Kidney capillary endothelial cell (primary cell): Measurements from ENCODE around the gene TENM4.
A peak's percentile ranks its signal among the peaks of the same experiment; 100 is the strongest.

Experiments used
- DNase-seq: peaks from one replicate; pipeline ENCODE4 v3.0.0-alpha.2; 2018; ENCODE audit warnings: low spot score

TENM4 gene

DNA sequence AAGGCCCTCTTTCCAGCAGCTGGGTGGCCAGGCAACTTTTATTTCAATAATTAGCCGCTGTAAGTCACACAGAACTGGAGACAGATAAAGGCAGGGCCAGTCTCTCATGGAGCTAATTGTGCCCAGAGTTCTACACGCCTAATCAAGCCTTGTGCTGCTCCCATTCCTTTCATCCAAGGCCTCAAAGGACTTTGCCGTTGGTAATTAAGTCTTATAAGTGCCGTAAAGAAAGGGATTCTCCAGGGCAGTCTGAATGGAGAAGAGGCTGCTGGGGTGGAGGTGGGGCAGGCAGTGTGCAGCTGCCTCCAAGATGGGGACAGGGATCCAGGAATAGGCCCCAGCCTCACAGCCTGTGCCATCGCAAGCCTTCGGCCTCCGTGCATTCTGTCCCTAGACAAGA, 357.9 kb downstream of the TENM4 start:
- no peak for DNase-seq

DNA sequence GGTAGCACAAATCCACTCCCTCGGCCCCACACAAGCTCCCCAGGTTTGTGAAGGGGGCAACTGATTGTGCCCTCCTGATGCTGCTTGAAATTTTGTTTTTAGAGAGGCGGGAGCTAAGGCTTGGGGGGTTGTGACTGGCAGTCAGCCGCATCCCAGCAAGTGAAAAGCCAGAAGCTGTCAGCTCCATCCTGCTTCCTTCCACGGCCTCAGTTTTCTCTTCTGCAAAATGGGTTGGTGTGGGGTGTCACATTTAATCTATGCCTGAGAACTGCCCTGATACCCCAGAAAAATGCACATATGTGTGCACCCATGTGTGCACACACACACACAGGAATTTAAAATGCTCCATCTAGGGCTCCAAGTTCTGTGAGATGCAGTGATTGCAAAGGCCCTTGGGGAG, 358.6 kb downstream of the TENM4 start:
- no peak for DNase-seq

DNA sequence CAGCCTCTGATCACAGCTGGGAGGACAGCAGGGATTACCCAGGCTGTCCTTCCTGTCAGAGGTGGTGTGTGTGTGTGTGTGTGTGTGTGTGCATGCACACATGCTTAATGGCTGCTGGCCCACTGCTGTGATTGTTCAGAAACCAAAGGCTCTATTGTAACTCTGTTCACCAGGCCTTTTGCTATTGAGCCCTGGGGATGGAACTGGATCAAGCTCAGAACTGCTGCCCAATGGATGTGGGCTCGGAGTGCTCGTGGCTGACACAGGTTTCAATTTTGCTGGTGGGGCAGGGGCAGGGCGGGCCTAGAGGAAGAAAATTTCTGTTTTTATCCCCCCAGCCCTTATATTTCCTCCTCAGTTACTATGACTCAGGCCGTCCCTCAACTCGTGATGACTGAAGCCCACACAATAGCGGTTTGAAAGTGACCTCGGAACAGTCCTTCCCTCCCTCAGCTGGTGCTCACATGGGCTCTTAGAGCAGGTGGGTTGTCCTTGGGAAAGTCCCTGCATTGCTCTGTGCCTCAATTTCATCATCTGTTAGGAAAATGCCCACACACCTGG, 359.3 kb downstream of the TENM4 start:
- DNase-seq = peak; percentile 28

DNA sequence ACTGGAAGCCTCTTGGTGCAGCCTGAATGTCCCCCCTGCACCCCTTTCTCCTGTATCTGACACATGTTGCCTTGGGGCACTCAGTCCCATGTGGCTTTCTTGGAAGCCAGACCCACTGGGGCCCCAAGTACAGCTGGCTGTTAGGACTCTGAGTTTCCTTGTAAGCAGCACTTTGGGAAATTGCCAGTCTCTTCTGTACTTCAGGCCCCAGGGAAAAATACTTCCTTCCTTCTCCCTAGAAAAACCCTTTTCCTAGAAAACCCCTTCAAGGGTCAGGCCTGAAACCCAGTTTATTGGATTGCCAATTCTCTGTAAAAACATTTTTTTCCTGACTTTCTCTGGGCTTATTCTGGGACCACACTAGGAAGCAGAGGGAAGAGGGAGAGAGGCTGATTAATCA, 360.3 kb downstream of the TENM4 start:
- DNase-seq = no peak

DNA sequence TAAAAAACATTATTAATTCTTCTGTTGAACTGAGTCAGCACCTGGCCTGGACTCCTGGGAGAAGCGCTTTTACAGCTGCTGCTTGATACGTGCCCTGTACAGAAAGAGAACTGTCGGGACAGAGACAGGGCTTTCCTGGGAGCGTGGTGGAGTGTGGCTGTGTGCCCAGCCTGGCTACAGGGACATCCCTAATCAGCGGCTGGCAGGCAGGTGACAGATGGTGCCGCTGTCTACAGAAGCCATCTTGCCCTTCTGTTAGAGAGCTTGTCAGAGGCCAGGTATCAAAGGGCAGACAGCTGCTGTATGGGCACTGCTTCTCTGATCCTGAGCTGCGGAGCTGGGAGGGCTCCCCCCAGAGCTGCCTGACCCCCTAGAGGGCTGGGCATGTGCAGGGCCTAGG, 361.8 kb downstream of the TENM4 start:
- no peak for DNase-seq

DNA sequence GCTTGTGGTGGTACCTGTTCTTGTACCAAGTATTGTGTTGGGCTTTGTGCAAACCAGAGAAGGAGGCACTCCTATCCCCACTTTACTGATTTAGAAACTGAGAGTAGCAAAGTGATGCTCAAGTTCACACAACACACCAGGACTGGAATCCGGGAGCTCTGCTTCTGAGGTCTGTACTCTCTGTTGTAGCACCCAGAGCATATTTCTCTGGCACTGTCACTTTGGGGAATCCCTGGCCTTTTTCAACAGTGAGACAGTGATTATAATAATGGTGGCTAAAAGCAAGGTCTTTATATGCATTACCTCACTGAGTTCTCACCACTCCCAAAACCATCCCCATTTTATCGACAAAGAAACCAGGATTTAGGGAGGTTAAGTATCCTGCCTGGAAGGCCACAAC, 362.4 kb downstream of the TENM4 start:
- DNase-seq = no peak

DNA sequence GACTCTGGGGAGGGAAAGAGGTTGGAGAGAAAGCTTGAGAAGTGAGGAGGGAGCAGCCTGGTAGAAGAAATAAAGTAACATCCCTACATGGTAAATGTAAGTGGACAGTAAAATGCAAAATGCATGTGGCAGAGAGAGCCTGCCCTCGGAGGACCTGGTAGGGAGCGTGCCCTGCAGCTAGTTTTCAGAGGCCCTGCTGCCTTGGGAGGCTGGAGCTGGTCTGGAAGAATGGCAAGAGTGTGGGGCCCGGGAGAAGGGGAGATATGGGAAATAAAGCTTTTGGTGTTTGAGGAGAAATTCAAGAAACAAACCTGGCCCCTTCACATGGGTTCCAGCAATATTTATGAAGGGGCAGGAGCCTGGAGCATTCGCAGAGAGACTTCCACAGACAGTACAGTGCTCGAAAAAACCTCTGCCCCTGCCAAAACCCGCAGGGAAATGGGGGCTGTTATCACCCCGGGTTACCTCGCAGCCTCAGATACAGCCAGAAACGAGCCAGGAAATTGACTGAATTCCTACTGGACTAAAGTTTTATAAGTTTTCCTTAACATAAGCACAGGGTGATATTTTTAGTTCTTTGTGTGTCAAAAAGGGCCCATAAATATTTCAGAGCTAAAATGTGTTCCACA, 363.0 kb downstream of the TENM4 start:
- no peak for DNase-seq

DNA sequence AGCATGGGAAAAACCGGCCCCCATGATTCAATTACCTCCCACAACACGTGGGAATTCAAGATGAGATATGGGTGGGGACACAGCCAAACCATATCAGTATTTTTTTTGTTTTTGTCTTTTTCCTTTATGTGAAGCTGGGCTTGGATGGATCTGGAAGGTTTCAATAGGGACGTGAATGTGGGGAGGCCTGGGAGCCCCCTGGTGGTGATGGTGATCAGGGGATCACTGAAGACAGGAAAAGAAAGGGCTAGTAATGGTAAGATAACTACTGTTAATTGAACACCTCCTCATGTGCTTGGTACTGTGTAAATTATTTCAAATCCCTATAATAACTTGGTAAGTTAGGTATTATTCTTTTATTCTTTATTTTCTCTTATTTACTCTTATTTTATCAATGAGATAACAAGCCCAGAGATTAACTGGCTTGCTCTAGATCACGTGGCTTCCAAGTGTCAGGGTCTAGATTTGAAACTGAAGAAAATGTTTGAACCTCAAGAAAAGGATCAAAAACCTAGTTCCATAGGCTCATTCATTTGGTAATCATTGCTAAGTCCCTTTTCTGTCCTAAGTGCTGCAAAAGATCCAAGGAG, 364.2 kb downstream of the TENM4 start:
- no peak for DNase-seq

DNA sequence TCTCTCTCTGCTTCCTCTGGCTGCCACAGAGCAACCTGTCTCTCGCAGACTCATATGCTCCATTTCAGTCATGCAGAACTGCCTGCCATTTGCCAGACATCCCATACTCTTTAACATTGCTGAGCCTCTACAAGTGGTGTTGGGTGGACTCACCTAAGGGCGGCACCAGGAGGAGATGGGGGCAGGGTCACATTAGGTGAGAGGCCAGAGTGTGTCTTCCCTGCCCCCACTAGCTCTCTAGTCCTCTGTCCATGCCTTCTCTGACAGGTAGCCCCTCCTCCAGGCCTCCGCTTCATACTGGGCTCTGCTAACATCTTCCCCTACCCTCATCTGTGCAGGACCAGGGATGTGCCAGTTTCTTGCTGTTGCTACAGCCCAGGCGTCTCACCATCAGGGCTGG, 366.3 kb downstream of the TENM4 start:
- no peak for DNase-seq

DNA sequence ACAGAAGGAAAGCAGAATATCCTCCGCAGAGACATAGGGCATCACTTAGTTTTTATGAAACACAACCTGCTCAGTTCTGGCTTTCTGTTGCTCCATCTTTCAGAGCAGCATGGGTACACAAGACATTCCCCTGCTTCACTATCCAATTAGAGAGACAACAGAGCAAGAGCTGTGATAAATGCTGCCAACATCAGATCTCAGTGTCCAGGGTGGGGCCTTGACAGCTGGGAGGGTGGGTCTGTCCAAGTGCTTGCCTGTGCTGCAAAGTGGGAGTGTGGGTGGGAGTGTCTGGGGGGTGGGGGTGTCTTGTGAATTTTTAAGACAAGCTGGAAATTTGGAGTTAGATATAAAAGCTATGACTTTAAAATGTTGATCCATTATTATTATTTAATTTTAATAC, 369.6 kb downstream of the TENM4 start:
- no peak for DNase-seq

DNA sequence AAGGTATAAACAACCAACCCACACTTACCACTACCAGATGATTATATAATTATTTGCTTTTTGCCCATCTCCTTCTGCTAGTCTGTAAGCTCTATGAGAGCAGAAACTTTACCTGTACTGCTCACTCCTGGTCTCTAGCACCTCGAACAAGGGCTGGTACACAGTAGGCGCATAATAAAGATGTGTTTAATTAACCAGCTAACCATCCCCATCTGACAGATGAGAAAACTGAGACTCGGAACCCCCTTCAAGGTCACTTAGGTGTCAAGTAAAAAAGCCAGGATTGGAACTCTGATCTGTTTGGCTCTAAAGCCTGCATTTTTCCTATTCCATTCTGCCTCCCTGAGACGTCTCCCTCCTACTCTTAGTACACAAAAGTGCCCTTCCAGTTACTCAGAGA, 370.3 kb downstream of the TENM4 start:
- no peak for DNase-seq

DNA sequence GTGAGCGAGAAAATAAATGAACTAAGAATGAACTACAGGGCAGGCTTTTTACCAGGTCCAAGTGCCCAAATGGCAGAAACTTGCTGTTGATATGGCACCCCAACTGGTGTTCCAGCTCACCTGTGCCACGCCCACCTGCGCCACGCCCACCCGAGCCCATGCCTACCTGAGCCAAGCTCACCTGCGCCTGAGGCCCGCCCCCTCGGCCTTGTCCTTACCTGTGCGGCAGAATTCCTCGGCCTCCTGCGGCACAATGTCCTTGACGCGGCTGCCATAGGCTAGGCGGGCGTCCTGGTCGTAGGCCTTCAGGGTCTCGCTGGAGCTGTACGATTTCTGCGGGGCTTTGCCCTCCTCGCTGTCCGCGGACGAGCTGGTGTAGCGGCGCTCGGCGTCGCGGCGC, 371.3 kb downstream of the TENM4 start:
- DNase-seq = no peak

DNA sequence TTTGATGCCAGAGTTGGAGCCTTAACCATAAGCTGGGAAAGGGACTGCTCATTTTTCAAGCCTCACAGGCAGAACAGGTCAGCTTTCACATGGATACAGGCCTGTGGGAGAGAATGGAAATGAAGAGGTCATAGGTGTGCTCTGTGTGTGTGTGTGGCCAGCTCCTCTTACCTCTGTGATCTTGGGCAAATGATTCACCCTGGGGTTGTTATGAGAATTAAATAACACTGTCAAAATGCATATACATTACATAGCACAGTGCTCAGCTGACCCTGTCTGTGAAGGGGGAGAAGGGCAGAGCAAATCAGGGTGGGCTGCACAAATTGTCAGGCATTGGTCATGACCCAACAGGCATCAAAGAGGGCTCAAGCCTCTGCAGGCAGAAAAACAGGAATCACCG, 372.5 kb downstream of the TENM4 start:
- no peak for DNase-seq

DNA sequence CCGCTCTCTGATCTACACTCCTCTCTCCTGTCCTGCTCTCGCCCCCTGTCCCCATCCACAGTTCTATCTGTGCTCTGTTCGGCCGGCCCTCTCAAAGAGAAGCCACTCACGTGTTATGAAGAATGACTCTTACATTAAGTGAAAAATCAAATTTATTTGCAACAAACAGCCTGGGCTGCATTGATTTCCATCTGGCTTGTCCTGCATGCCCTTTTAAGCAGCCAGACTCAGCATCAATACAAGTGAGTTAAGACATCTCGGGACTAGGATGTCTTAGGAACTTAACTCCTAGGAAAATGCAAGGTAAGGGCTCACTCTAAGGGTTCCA, 373.5 kb downstream of the TENM4 start:
- no peak for DNase-seq

DNA sequence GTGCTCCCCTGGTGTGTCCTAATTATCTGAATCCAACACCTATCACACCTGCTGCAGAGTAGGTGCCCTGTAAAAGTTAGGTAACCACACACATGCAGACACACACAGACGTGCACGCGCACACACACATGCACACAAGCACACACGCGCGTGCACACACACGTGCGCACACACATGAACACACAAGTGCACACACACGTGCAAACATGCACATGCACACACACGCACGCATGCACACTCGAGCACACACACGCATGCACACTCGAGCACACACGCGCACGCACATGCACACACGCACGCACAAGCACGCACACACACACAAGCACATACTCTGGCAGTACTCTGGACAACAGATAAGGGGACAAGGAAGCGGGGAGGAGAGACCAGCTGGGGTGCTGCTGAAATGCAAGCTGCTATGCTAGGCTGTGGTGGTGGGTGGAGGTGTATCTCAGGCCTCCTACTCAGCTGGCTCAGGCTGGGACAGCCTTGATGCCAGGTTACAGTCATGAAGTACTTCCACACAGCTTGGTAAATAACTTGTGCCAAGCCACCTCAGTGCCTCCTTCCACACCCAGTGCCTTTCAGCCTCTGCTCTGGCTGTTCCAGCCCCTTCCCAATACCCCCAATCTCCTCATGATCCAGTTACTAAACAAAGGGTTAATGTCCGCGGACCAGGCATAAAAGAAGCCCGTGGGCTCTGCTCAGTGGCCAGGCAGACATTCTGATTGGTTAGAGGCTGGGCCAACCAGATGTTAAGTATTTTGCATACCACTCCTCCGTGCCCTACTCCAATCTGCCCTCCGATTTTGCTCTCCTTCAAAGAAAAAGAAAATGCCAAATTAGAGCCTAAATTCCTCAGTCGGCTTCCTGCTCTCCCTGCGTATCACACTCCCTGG, 374.1 kb downstream of the TENM4 start:
- DNase-seq = no peak

DNA sequence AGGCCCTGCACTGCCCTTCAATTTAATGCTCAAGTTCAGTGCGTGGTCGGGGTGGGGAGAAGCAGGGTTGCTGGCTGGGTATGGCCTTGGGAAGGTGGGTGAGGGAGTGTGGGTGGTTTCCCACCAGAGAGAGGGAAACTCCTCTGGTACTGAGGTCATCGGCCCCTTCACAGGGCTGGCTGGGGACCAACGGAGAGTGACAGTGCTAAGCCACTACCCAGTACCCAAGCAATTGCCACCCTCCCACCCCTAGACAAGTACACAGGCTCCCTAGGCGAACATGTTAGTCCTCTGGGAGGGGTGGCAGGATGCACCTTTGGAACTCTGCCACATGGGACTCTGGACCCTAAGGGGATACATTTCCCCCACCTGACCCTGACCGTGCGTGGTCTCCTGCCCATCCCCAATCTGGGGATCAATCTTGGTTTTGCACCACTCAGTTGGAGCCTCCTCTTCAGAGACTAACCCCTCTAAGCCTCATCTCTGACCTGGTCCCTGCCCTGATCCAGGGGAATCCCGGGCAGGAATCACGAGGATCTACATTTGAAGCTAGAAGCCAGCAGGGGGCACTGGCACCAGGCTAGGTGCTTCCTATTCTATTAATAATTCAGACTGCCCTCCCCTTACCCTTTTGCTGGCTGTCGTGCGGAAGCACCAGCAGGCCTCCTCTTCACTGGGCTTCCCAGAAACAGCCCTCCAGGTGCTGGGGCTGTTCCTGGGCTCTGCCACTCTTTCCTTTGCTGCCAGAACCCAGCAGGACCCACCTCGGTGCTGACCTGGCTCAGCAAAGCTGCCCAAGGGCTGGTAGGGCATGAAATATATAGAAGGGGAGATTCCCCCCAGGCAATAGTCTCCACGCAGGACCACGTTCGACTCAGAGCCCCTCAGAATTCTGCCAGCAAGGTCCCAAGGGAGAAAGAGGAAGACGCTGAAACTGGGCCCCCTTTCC, 377.7 kb downstream of the TENM4 start:
- peak; percentile 30 for DNase-seq

DNA sequence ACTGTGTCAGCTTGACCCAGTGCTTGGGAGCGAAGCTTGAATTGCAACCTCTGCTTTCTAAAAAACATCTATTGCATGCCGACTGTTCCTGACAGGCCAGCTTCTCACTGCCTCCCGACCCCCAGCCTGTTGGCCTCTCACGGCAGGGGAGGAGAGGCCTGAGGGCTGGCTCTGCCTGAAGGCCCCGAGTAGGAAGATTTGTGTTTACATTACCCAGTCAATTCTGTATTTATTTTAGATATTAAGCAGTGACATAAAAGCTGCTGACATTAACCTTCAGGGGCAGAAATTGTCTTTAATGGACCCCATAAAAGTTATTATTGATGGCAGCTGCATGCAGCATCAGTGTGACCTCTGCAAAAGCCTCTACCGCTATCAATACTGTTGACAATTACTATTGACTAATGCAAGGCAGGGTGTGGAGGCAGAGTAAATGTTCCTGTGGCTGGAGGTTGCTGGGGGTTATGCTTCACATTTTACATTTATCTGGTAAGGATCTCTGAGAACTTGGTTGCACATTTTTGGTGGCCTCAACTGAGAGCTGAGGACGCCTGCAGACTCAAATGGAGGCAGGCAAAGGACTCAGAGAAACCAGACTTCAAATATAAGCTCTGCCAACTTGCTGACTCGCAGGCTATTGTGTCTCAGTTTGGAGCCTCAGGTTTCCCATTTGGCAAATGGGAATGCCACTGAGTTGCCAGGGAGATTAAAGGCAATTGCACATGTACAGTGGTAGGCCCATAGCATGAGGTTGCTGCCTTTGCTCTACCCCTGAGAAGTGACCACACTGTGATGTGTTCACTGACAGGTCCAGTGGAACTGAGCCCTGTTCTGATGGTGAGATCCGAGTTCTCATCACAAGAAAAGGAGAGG, 380.5 kb downstream of the TENM4 start:
- DNase-seq = no peak

DNA sequence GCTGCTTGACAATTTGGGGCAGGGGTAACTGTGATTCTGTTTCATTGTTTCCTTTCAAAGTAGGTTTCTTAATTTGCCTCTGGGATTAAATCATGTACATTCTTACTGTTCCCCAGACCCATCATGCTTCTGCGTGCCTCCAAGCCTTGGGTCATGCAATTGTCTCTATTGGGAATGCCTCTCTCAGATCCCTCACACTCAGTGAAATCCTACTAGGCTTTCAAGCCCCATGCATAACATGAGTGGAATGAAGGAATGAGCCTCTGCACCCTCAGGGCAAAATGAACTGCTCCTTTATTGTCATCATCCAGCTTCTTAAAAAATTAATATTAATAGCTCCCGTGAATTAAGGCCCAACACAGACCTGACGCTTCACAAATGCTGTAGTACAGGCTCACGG, 381.7 kb downstream of the TENM4 start:
- DNase-seq = no peak

DNA sequence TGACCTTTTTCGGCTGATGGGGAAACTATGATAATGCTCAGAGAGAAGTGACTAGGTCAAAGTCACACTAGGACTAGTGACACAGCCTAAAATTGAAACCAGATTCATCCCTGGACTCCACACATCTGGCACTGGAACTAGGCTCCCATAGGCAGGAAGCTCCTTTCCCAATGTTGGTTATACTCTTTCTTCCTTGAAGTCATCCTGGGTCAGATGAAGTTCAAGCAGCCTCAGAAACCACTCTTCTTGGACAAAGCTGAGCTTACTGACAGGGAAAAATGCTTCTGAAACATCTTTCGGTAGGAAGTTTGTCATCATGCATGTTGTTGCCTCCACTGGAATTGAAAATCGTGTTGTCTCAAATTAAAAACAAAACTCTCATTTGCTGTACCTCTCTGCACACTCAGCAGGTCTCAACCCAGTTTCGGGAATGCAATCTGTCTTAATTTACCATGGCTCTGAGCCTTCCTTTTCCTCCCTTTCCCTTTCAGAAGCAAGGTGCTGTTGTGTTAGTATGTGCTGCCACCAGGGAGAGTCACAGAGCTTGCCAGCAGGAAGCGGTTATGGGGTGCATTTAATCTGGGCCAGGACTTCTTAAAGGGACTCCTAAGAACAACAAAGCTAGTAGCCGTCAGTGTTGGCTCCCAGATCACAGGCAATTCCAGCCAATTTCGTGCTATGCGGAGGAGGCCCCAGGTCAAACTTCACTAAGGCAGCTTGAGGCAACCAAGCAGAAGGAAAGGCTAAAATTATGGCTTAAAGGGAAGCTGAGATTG, 384.8 kb downstream of the TENM4 start:
- DNase-seq = no peak

DNA sequence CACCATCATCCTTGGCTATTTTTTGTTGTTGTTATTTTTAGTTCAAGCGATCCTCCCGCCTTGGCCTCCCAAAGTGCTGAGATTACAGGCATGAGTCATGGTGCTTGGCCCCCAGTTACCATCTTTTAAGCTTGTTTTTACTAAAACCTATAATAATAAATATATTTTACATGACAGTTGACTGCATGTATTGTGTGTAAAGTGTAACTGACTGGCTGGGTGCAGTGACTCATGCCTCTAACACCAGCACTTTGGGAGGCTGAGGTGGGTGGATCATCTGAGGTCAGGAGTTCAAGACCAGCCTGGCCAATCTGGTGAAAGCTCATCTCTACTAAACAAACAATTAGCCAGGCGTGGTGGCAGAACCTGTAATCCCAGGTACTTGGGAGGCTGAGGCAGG, 386.2 kb downstream of the TENM4 start:
- DNase-seq = no peak
